Measurements from ENCODE around the gene ACAN.

DNA sequence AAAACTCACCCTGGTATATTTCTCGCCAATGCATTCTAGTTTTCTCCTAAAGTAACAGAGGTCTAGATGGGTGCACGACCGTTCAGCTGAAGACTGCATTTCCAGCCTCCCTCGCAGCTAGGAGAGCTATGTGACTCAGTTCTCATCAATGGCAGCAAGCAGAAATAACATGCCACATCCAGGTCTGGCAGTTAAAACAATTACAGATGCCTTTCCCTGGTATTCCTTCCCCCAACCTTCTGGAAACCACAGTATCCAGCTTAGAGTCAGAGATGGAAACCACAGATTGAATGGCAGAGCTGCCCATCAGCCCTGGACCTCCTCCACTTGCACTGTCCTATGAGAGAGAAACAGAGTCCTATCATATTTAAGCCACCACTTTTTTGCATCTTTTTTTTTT, 87.3 kb downstream of the ACAN start:
- TF ChIP-seq, protein P1, sequence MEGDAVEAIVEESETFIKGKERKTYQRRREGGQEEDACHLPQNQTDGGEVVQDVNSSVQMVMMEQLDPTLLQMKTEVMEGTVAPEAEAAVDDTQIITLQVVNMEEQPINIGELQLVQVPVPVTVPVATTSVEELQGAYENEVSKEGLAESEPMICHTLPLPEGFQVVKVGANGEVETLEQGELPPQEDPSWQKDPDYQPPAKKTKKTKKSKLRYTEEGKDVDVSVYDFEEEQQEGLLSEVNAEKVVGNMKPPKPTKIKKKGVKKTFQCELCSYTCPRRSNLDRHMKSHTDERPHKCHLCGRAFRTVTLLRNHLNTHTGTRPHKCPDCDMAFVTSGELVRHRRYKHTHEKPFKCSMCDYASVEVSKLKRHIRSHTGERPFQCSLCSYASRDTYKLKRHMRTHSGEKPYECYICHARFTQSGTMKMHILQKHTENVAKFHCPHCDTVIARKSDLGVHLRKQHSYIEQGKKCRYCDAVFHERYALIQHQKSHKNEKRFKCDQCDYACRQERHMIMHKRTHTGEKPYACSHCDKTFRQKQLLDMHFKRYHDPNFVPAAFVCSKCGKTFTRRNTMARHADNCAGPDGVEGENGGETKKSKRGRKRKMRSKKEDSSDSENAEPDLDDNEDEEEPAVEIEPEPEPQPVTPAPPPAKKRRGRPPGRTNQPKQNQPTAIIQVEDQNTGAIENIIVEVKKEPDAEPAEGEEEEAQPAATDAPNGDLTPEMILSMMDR (IDR thresholded peaks at IDR 0.05): no peak
- TF ChIP-seq POLR2AphosphoS5 (IDR thresholded peaks at IDR 0.05) (no peak), POLR2A (IDR thresholded peaks at IDR 0.05) (no peak)

Measured in suprapubic skin (tissue), 4 donors.